B cell (primary cell): ENCODE measurements around the gene TBCD. TPM values are rescaled to one million over a fixed set of nuclear protein-coding genes. Genes with fewer than 3 reads are reported as not detected.
A peak's percentile ranks its signal among the peaks of the same experiment; 100 is the strongest.

Source experiments
- ATAC-seq: fragments of 200-7000 bp; cut with Tn5 transposase; one replicate; pipeline ENCODE4 v1.10.0; 2021; ENCODE audit warnings: low read depth, mild to moderate bottlenecking, moderate number of reproducible peaks, moderate library complexity
- CTCF ChIA-PET: fragments of 350-600 bp; sonication (Branson Sonifier 250); formaldehyde crosslinking; loops from one replicate; lab custom pipeline; 2021; ENCODE audit warnings: antibody characterized with exemption, inconsistent platforms; lab: Charles Lee
- POLR2A ChIA-PET: fragments of 350-600 bp; sonication (Branson Sonifier 250); formaldehyde crosslinking; loops from one replicate; lab custom pipeline; 2021; ENCODE audit warnings: antibody characterized with exemption; lab: Charles Lee
- DNase-seq: peaks from one replicate; pipeline ENCODE4 v3.0.0; 2013
- H2AFZ ChIP-seq: 2 replicates; pipeline ENCODE4 v1.6.1; 2012; ENCODE audit warnings: mild to moderate bottlenecking, low read depth, low read length; ENCODE audit not compliant: insufficient read depth, poor library complexity, severe bottlenecking
- H3K27ac ChIP-seq, 2 donors: 1 replicate in 1 of 2; 2 replicates in 1 of 2; pipeline ENCODE4 v1.5.1; 2012 to 2013; ENCODE audit warnings: low read length in 2 of 2, mild to moderate bottlenecking in 2 of 2, moderate library complexity in 1 of 2
- H3K27me3 ChIP-seq, 4 experiments: fragments of 200-600 bp in 1 of 4; sonication (generic) in 1 of 4; replicated peaks in 1 of 4; 1 replicate in 2 of 4; 2 replicates in 2 of 4; pipeline versions ENCODE4 v1.6.1 to v1.7.0; 2013 to 2016; ENCODE audit warnings: low read length in 3 of 4, mild to moderate bottlenecking in 2 of 4, mixed read lengths in 1 of 4, moderate library complexity in 1 of 4; ENCODE audit not compliant: insufficient read depth in 4 of 4, control insufficient read depth in 3 of 4; ENCODE audit errors: control extremely low read depth in 1 of 4
- H3K36me3 ChIP-seq, 2 experiments: replicated peaks in 1 of 2; 1 replicate in 1 of 2; 2 replicates in 1 of 2; pipeline versions ENCODE4 v1.6.1 to v1.7.1; 2013; ENCODE audit warnings: low read length in 1 of 2; ENCODE audit not compliant: insufficient read depth in 2 of 2, control insufficient read depth in 1 of 2; ENCODE audit errors: control extremely low read depth in 1 of 2, extremely low read depth in 1 of 2
- H3K4me1 ChIP-seq, 2 donors: fragments of 200-600 bp in 1 of 2; sonication (generic) in 1 of 2; 1 replicate in 1 of 2; 2 replicates in 1 of 2; pipeline versions ENCODE4 v1.5.1 to v1.6.1; 2013 to 2017; ENCODE audit warnings: low read length in 2 of 2; ENCODE audit not compliant: control insufficient read depth in 2 of 2, insufficient read depth in 2 of 2
- H3K4me2 ChIP-seq: replicated peaks from 2 replicates; pipeline ENCODE3; 2012; ENCODE audit warnings: mild to moderate bottlenecking, low read depth, low read length; ENCODE audit not compliant: poor library complexity, severe bottlenecking
- H3K4me3 ChIP-seq, 5 experiments: fragments of 200-600 bp in 1 of 5; sonication (generic) in 1 of 5; 1 replicate in 3 of 5; 2 replicates in 2 of 5; pipeline versions ENCODE4 v1.5.1 to v1.7.0; 2011 to 2016; ENCODE audit warnings: low read length in 4 of 5, mild to moderate bottlenecking in 4 of 5, low read depth in 2 of 5, control low read depth in 1 of 5, moderate library complexity in 1 of 5; ENCODE audit not compliant: insufficient read depth in 1 of 5; ENCODE audit errors: control extremely low read depth in 1 of 5, extremely low read depth in 1 of 5
- H3K79me2 ChIP-seq: fragments of 200-600 bp; sonication (generic); one replicate; pipeline ENCODE4 v1.6.0; 2016; ENCODE audit warnings: low read length; ENCODE audit not compliant: control insufficient read depth, insufficient read depth
- H3K9ac ChIP-seq: fragments of 200-600 bp; sonication (generic); 2 replicates; pipeline ENCODE4 v1.6.1; 2017; ENCODE audit warnings: mild to moderate bottlenecking, low read length, moderate library complexity
- H3K9me3 ChIP-seq, 3 donors: one replicate each; pipeline versions ENCODE4 v1.6.1 to v1.7.1; 2013; ENCODE audit warnings: low read length in 2 of 3; ENCODE audit not compliant: control insufficient read depth in 2 of 3, insufficient read depth in 1 of 3; ENCODE audit errors: control extremely low read depth in 1 of 3
- H4K20me1 ChIP-seq: 2 replicates; pipeline ENCODE4 v1.6.0; 2012; ENCODE audit warnings: mild to moderate bottlenecking, low read length; ENCODE audit not compliant: insufficient read depth, control insufficient read depth, poor library complexity, severe bottlenecking
- H3K27ac Mint-ChIP-seq: one replicate; pipeline ENCODE4 v1.8.0; 2021; ENCODE audit warnings: mixed read lengths
- H3K27me3 Mint-ChIP-seq: one replicate; pipeline ENCODE4 v1.8.0; 2021; ENCODE audit warnings: mixed read lengths
- H3K4me1 Mint-ChIP-seq: one replicate; pipeline ENCODE4 v1.8.0; 2021; ENCODE audit warnings: mixed read lengths
- H3K4me3 Mint-ChIP-seq: one replicate; pipeline ENCODE4 v1.8.0; 2021; ENCODE audit warnings: mixed read lengths
- H3K9me3 Mint-ChIP-seq: one replicate; pipeline ENCODE4 v1.8.0; 2022; ENCODE audit warnings: mixed read lengths; ENCODE audit not compliant: insufficient read depth
- EZH2 ChIP-seq: IDR thresholded peaks from 2 replicates; pipeline ENCODE4 v1.6.1; 2012; ENCODE audit warnings: borderline replicate concordance, low read depth, mild to moderate bottlenecking, moderate library complexity, low read length; ENCODE audit not compliant: insufficient read depth, poor library complexity, severe bottlenecking
- WGBS: methylation state at CpG from one replicate; pipeline ENCODE4 v1.1.5; 2013; ENCODE audit warnings: missing lambda C conversion rate; ENCODE audit not compliant: insufficient coverage; 5-methylcytosine and 5-hydroxymethylcytosine counted together
- intact Hi-C: fragments of 100-400 bp; cut with micrococcal nuclease; formaldehyde crosslinking; loops from one replicate; pipeline ENCODE4 v1.10.0; 2022
- polyA plus RNA-seq: library from polyadenylated mRNA; depleted of rRNA; stranded (reverse); fragments of >200 nt; gene quantifications from 2 replicates; pipeline ENCODE4 v1.2.3, GENCODE V29; 2012
- total RNA-seq, 2 donors: library from RNA; stranded (reverse); fragments of 120-200 nt in 1 of 2; gene quantifications; 1 replicate in 1 of 2; 2 replicates in 1 of 2; pipeline versions ENCODE4 v1.2.3 to v1.2.4, GENCODE V29; 2013 to 2022
- TF ChIP-seq, protein P1 (sequence below): fragments of 200-600 bp; IDR thresholded peaks from one replicate; pipeline ENCODE4 v1.8.0; 2022; ENCODE audit warnings: antibody characterized with exemption, mild to moderate bottlenecking

Gene TBCD
- total and polyA plus RNA-seq, 2 donors (not counting 1 experiment from before 2014, with no cell fraction given), result 60.8 to 101 TPM

DNA sequence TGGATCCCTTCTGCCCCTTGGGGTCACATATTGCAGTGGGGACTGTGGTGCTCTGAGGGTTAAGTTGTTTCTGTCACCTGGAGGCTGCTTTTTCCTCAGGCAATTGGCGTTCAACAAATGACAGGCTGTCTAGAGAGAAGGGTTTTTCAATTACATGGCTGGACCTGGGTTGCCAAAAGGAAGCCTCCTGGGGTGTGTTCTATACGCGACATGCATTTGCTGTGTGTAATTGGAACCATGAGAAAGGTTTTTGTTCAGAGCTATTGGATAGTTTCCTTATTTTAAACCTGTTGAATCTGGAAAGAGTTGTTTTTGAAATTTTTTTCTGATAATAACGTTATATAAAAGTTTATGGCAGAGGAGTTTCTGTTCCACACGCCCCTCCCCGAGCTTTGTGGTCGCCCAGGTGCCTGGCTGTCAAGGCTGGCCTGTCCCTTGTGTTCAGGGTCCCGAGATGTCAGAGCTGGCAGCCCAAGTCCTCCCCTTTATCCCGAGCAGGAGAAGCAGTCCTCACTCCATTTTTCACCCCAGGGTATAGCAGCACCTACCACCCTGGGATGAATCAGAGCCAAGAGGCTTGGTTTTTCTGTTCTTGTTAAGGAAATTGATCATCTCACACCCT is 114.0 kb downstream of the TBCD start:
- Mint-ChIP-seq H3K4me1 (peaks cover 76% of the 10 kb centered on the region), H3K27me3 (peaks cover 8% of the 10 kb centered on the region), H3K27ac (peak overlapping the region; percentile 53), H3K9me3 (no peaks in the 10 kb centered on the region), H3K4me3 (peak overlapping the region; percentile 57)
- no peak overlapping the region for H3K4me3 ChIP-seq
- H4K20me1 ChIP-seq, result peaks cover 89% of the 10 kb centered on the region
- peak overlapping the region; percentile 26 for H3K4me2 ChIP-seq
- WGBS, result 48% methylated on average over 7 of the region's 9 CpGs
- DNase-seq (peak; percentile 43), ATAC-seq (no peak)
- no peak overlapping the region for H2AFZ ChIP-seq
- no peak overlapping the region for H3K27ac ChIP-seq
- CTCF ChIA-PET, result interaction anchor here (1.0 kb wide), 1 partner anchor 84 kb away, joined by 5 read pairs; no protein-coding TSS in a partner anchor
- peaks cover 0 to 14% (median 0%) of the 10 kb centered on the region in 3 donors for H3K9me3 ChIP-seq
- peaks cover 0 to 25% (median 0%) of the 10 kb centered on the region in 4 experiments for H3K27me3 ChIP-seq
- peaks cover 64 to 71% of the 10 kb centered on the region in 2 donors for H3K4me1 ChIP-seq
- H3K36me3 ChIP-seq, result no peaks in the 10 kb centered on the region
- intact Hi-C loops, result loop anchor here (2.0 kb wide), 1 partner anchor 49 kb away; no protein-coding TSS in a partner anchor
- H3K9ac ChIP-seq, result no peak overlapping the region
- POLR2A ChIA-PET, result interaction anchor here (0.7 kb wide), 1 partner anchor 20 kb away, joined by 3 read pairs; no protein-coding TSS in a partner anchor
- TF ChIP-seq, protein P1, sequence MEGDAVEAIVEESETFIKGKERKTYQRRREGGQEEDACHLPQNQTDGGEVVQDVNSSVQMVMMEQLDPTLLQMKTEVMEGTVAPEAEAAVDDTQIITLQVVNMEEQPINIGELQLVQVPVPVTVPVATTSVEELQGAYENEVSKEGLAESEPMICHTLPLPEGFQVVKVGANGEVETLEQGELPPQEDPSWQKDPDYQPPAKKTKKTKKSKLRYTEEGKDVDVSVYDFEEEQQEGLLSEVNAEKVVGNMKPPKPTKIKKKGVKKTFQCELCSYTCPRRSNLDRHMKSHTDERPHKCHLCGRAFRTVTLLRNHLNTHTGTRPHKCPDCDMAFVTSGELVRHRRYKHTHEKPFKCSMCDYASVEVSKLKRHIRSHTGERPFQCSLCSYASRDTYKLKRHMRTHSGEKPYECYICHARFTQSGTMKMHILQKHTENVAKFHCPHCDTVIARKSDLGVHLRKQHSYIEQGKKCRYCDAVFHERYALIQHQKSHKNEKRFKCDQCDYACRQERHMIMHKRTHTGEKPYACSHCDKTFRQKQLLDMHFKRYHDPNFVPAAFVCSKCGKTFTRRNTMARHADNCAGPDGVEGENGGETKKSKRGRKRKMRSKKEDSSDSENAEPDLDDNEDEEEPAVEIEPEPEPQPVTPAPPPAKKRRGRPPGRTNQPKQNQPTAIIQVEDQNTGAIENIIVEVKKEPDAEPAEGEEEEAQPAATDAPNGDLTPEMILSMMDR, result no peak
- no peak for TF ChIP-seq EZH2
- H3K79me2 ChIP-seq, result peaks cover 23% of the 10 kb centered on the region

DNA sequence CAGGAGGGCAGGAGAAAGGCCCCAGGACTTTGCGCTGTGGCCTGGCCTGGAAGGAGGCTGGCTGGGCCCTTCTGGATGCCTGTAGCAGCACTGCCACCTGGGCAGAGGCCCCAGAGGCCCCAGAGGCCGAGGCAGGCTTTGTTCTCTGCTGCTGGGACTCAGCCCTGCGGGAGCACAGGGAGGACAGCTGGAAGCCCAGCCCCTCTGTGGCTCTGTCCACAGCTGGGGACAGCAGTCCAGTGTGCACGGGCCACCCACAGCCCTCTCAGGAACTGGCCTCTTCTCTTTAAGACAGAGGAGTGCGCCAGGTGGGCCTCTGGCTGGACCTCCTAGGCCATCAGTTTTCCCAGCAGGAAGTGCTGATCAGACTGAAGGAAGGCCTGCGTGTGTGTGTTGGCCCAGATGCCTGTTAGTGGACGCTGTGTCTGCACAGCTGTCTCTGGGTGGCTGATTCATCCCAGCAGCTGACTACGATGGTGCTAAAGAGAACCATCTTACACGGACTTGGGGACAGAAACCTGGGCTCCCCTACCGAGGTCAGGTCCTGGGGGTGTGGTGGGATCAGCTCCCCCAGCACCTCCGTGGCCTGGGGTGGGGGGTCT is 114.8 kb downstream of the TBCD start:
- H3K4me1 Mint-ChIP-seq, result peaks cover 75% of the 10 kb centered on the region
- POLR2A ChIA-PET, result interaction anchor here (0.7 kb wide), 1 partner anchor 19 kb away, joined by 3 read pairs; no protein-coding TSS in a partner anchor
- CTCF ChIA-PET, result no interaction called here
- no peak overlapping the region for H3K4me3 Mint-ChIP-seq
- ATAC-seq (no peak), DNase-seq (no peak)
- Histone ChIP-seq H3K4me1 (peaks cover 67 to 72% of the 10 kb centered on the region in 2 donors), H3K36me3 (no peaks in the 10 kb centered on the region), H3K27ac (no peak overlapping the region), H3K4me3 (no peak overlapping the region), H3K9me3 (peaks cover 0 to 14% (median 0%) of the 10 kb centered on the region in 3 donors), H3K4me2 (peak overlapping the region; percentile 26), H4K20me1 (peaks cover 86% of the 10 kb centered on the region), H3K9ac (no peak overlapping the region), H3K27me3 (peaks cover 0 to 25% (median 0%) of the 10 kb centered on the region in 4 experiments), H2AFZ (no peak overlapping the region), H3K79me2 (peaks cover 25% of the 10 kb centered on the region)
- intact Hi-C loops, result no loop called here
- WGBS, result 83% methylated on average over 9 of the region's 11 CpGs
- H3K27ac Mint-ChIP-seq, result no peak overlapping the region
- no peak for TF ChIP-seq EZH2
- TF ChIP-seq, protein P1, result no peak
- no peaks in the 10 kb centered on the region for H3K9me3 Mint-ChIP-seq
- peaks cover 8% of the 10 kb centered on the region for H3K27me3 Mint-ChIP-seq
